OCI-LY3 (cell line): ENCODE data around the gene MFRP.

Source experiments
- CTCF ChIP-seq: fragments of 200-600, 300-600 bp; sonication (generic); IDR thresholded peaks from 2 replicates; pipeline ENCODE4 v1.5.1; 2014; ENCODE audit warnings: antibody characterized with exemption, low read length, low read depth
- EZH2phosphoT487 ChIP-seq: fragments of 200-600 bp; shearing (Covaris generic); IDR thresholded peaks from 2 replicates; pipeline ENCODE4 v1.6.1; 2018; ENCODE audit warnings: antibody characterized with exemption, mixed run types, low read depth

GRCh38 chr11:119391275-119391674 lies 44.8 kb upstream of the MFRP start:
- TF ChIP-seq CTCF = no peak
- no peak for TF ChIP-seq EZH2phosphoT487
